ENCODE results near the gene PRR19.

The PRR19 gene

GRCh38 chr19:42295831-42296525 is 6.0 kb upstream of the PRR19 start:
- peak; percentile 75 for DNase-seq (ENCODE audit: low spot score)

DNA sequence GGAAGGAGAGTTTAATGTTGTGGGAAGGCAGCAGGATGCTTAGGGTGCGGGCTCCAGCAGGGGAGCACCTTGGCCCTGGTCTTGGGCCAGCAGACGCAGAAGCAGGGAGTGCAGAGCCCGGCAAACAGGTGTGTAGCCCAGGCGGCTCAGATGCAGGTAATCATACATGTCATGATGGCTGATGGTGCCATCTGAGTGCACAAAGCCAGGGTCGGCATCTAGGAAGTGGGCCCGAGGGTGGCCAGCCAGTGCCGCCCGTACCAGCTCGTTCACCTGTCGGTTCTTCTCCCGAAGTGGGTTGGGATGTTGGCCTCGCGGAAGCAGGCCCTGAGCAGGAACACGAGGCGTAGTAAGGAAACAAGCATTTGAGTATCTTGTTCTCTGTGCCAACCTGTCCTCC is 4.9 kb upstream of the PRR19 start:
- DNase-seq (ENCODE audit: low spot score): no peak

DNA sequence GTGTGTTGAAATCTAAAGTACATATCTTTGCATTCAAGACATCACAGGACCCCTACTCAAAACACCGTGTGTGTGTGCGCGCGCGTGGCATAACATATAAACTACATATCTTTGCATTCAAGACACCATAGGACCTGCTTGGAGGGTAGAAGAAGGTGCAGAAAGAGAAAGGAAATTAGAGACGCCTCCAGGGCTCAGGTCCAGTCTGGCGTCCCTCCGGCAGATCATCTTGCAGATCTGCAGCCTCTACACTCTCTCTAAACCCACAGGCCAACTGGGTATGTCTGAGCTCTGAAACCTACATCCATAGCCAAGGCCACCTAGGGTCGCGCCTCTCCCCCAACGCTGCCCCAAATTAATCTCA is 1.2 kb downstream of the PRR19 start:
- DNase-seq (ENCODE audit: low spot score): no peak

GRCh38 chr19:42303876-42304275 is 1.9 kb downstream of the PRR19 start:
- DNase-seq (ENCODE audit: low spot score): no peak

- no peak for DNase-seq (ENCODE audit: low spot score)
These were observed 4.7 kb downstream of the PRR19 start for GRCh38 chr19:42306646-42307045.

GRCh38 chr19:42309686-42310085 is 7.8 kb downstream of the PRR19 start:
- DNase-seq (ENCODE audit: low spot score): no peak

GRCh38 chr19:42311657-42312056 is 9.7 kb downstream of the PRR19 start:
- DNase-seq (ENCODE audit: low spot score): no peak

GRCh38 chr19:42312370-42312769 is 10.4 kb downstream of the PRR19 start:
- no peak for DNase-seq (ENCODE audit: low spot score)

GRCh38 chr19:42313096-42313839 is 11.3 kb downstream of the PRR19 start, which contains the start of gene TMEM145:
TMEM145 (plus strand) TSS chr19:42313309; CDS start chr19:42313377, 68 bp downstream.
- peak; percentile 79 for DNase-seq (ENCODE audit: low spot score)

GRCh38 chr19:42313840-42314755 is 12.2 kb downstream of the PRR19 start:
- no peak for DNase-seq (ENCODE audit: low spot score)

- DNase-seq (ENCODE audit: low spot score): no peak
These were observed 13.1 kb downstream of the PRR19 start for GRCh38 chr19:42315024-42315423.

DNA sequence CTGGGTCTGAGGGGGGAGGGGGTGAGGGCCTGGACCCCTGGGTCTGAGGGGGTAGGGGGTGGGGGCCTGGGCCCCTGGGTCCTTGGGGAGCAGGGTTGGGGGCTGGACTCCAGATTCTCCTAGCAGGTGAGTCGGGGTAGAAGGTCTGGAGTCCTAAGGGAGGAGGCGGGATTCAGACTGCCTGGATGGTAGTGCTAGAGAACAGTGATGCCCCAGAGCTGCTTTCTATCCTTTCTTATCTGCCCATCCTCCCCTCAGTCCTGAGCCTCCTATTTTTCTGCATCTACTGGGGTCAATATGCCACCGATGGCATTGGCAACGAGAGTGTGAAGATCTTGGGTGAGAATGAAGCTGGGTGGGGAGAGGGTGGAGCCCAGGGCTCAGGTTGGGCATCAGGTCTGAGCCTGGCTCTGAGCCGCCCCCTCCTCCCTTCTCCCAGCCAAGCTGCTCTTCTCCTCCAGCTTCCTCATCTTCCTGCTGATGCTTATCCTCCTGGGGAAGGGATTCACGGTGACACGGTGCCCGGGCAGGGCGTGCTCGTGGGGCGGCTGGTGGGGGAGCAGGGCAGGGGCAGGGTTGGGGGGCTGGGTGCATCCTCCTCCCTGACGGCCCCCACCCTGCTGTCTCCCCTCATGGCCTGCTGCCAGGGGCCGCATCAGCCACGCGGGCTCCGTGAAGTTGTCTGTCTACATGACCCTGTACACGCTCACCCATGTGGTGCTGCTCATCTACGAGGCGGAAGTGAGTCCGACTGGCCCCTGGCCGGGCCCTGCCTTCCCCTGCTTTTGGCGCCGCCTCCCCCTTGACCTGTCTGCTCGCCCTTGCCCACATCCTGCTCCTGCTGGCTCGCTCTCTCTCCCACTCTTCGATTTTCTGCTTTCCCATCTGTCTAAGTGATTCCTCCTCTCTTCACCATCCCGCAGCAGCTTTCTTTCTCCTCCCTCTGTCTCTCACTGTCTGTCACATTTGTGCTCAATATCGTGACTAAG is 14.6 kb downstream of the PRR19 start:
- DNase-seq (ENCODE audit: low spot score): no peak

DNA sequence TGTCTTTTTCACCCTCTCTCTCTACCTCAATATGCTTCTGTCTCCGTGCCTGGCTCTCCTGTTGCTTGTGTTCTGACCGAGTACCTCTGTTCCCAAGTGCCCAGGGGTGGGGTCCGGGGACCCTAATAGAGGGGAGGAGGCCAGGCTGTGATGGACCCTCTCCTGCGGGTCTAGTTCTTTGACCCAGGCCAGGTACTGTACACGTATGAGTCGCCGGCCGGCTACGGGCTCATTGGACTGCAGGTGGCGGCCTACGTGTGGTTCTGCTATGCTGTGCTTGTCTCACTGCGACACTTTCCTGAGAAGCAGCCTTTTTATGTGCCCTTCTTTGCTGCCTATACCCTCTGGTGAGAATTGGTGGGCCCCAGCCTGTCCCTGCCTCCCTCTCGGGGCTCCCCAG is 15.6 kb downstream of the PRR19 start:
- no peak for DNase-seq (ENCODE audit: low spot score)

- DNase-seq (ENCODE audit: low spot score): no peak
These were observed 20.4 kb downstream of the PRR19 start for GRCh38 chr19:42322305-42322704.

- no peak for DNase-seq (ENCODE audit: low spot score)
These were observed 21.5 kb downstream of the PRR19 start for GRCh38 chr19:42323473-42323851.

- DNase-seq (ENCODE audit: low spot score): no peak
These were observed 22.1 kb downstream of the PRR19 start for GRCh38 chr19:42323852-42324654.

GRCh38 chr19:42324655-42325307 is 22.8 kb downstream of the PRR19 start:
- DNase-seq (ENCODE audit: low spot score): no peak

DNA sequence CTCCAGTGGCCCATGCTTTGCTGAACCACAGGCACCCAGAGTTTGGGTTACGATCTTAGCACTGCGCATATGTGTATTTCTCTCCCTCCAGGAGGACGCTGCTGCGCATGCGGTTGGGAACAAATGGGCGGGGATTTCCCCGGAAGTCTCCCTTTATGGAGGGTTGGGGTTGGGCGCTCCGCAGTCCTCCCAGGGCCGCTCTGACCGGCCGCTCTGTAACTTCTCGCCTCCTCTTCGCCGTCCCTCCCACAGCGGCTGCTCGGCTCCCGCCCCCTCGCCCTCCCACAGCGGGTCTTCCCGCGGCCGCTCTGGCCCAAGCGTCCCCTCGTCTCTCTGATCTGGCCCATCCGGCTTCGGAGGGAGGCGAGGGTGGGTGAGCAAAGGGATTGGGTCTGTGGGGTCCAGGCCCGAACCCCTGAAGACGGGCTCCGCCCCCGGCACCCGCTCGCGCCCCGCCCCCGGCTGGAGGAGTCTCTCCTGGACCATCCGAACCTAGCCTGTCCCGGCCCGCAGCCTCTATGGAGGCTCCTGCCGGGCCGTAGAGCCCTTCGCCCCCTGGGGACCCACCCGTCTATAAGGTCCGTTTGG is 23.5 kb downstream of the PRR19 start, which contains the start of gene MEGF8:
TSS of gene MEGF8 (plus strand) at position 328 of the 588 bp plus-strand sequence. CDS start 609 bp downstream, outside the sequence.
- DNase-seq (ENCODE audit: low spot score): peak; percentile 100
